GM12878 (cell line): ENCODE data around the gene OTOF. TPM values are rescaled to one million over a fixed set of nuclear protein-coding genes. Genes with fewer than 3 reads are reported as not detected.

Experiments
- BHLHE40 ChIP-seq, 2 experiments: fragments of 450-650 bp in 1 of 2; IDR thresholded peaks; 2 replicates each; pipeline ENCODE4 v1.6.1; 2011 to 2017; ENCODE audit warnings: low read depth in 2 of 2, borderline replicate concordance in 1 of 2, improper control_type of control experiment in 1 of 2, low read length in 1 of 2, mild to moderate bottlenecking in 1 of 2
- ETV6 ChIP-seq, 2 experiments: fragments of 450-650 bp in 1 of 2; IDR thresholded peaks in 1 of 2; conservative IDR thresholded peaks in 1 of 2; 2 replicates each; pipeline ENCODE4 v1.6.1; 2014; ENCODE audit warnings: antibody characterized with exemption in 1 of 2, borderline replicate concordance in 1 of 2, low read depth in 1 of 2, mild to moderate bottlenecking in 1 of 2, moderate library complexity in 1 of 2
- HDGF ChIP-seq: fragments of 450-650 bp; IDR thresholded peaks from 2 replicates; pipeline ENCODE4 v1.6.1; 2016; ENCODE audit warnings: antibody characterized with exemption
- IRF3 ChIP-seq: fragments of 450-650 bp; IDR thresholded peaks from 2 replicates; pipeline ENCODE4 v1.6.1; 2014; ENCODE audit warnings: mild to moderate bottlenecking
- JUND ChIP-seq: IDR thresholded peaks from 2 replicates; pipeline ENCODE4 v1.6.1; 2012; ENCODE audit warnings: low read depth, mild to moderate bottlenecking, low read length, improper control_type of control experiment, moderate library complexity
- SIN3A ChIP-seq: IDR thresholded peaks from 2 replicates; pipeline ENCODE4 v1.6.1; 2012; ENCODE audit warnings: low read depth, low read length, improper control_type of control experiment
- SUPT20H ChIP-seq: IDR thresholded peaks from 2 replicates; pipeline ENCODE4 v1.6.1; 2011; ENCODE audit warnings: low read depth, mild to moderate bottlenecking, low read length, moderate library complexity, borderline replicate concordance; ENCODE audit not compliant: control insufficient read depth
- USF1 ChIP-seq: IDR thresholded peaks from 2 replicates; pipeline ENCODE4 v1.6.1; 2011; ENCODE audit warnings: borderline replicate concordance, low read depth, mild to moderate bottlenecking, moderate library complexity, mixed read lengths, low read length; ENCODE audit not compliant: insufficient read depth; ENCODE audit errors: extremely low read length
- ZZZ3 ChIP-seq: IDR thresholded peaks from 2 replicates; pipeline ENCODE4 v1.6.1; 2011; ENCODE audit warnings: low read depth; ENCODE audit not compliant: control insufficient read depth, insufficient read length
- polyA plus RNA-seq, 11 experiments: library from polyadenylated mRNA; depleted of rRNA in 4 of 11; unstranded in 6 of 11; stranded (reverse) in 5 of 11; fragments of >200 nt; fragmentation: Nextera tagmentation in 4 of 11; fragmentation: Illumina TruSeq in 1 of 11; extraction: Ambion mirVana in 4 of 11; extraction: Trizol in 1 of 11; gene quantifications; 1 replicate in 1 of 11; 2 replicates in 10 of 11; pipeline versions ENCODE4 v1.2.1 to v1.2.3, GENCODE V29; 2011 to 2016; ENCODE audit warnings: inconsistent platforms in 2 of 11, missing spikeins in 2 of 11, low read depth in 1 of 11
- total RNA-seq, 4 experiments: library from RNA; depleted of rRNA in 3 of 4; stranded (reverse); fragments of >200 nt in 3 of 4; fragmentation: Illumina TruSeq in 1 of 4; extraction: Trizol in 1 of 4; gene quantifications; 2 replicates each; pipeline versions ENCODE4 v1.2.1 to v1.2.3, GENCODE V29; 2013 to 2021
- TF ChIP-seq, protein P1 (sequence below): fragments of 150-350 bp; IDR thresholded peaks from 2 replicates; pipeline ENCODE4 v1.6.1; 2016; ENCODE audit warnings: low read depth, low read length

The OTOF gene
- total and polyA plus RNA-seq, 10 of the 15 experiments (the other 5 are each of a cell fraction or from before 2014, with no cell fraction given), result under 0.01 to 0.31 (median 0.07) TPM; not detected in 6

DNA sequence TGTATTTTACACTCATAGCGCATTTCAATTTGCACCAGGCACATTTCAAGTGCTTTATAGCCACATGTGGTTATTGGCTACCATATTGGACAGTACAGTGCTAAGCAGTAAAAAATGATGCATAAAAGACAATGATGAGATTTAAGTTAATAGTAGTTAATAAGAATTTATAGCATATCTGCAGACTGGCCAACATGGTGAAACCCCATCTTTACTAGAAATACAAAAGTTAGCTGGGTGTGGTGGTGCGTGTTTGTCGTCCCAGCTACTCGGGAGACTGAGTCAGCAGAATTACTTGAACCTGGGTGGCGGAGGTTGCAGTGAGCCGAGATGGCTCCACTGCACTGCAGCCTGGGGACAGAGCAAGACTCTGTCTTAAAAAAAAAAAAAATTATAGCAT, 66.5 kb downstream of the OTOF start (continued):
- TF ChIP-seq USF1 (no peak), SIN3A (no peak), SUPT20H (no peak), IRF3 (no peak), ZZZ3 (no peak), ETV6 (conservative IDR thresholded peaks at IDR 0.05 in 1 of 2, IDR thresholded peaks at IDR 0.05 in 1 of 2; ENCODE audit: borderline replicate concordance in 1 of 2, low read depth in 1 of 2) (no peak), JUND (no peak), BHLHE40 (IDR thresholded peaks at IDR 0.05; ENCODE audit: borderline replicate concordance in 1 of 2, low read depth in 2 of 2, low read length in 1 of 2) (no peak), HDGF (no peak)
- TF ChIP-seq, protein P1, sequence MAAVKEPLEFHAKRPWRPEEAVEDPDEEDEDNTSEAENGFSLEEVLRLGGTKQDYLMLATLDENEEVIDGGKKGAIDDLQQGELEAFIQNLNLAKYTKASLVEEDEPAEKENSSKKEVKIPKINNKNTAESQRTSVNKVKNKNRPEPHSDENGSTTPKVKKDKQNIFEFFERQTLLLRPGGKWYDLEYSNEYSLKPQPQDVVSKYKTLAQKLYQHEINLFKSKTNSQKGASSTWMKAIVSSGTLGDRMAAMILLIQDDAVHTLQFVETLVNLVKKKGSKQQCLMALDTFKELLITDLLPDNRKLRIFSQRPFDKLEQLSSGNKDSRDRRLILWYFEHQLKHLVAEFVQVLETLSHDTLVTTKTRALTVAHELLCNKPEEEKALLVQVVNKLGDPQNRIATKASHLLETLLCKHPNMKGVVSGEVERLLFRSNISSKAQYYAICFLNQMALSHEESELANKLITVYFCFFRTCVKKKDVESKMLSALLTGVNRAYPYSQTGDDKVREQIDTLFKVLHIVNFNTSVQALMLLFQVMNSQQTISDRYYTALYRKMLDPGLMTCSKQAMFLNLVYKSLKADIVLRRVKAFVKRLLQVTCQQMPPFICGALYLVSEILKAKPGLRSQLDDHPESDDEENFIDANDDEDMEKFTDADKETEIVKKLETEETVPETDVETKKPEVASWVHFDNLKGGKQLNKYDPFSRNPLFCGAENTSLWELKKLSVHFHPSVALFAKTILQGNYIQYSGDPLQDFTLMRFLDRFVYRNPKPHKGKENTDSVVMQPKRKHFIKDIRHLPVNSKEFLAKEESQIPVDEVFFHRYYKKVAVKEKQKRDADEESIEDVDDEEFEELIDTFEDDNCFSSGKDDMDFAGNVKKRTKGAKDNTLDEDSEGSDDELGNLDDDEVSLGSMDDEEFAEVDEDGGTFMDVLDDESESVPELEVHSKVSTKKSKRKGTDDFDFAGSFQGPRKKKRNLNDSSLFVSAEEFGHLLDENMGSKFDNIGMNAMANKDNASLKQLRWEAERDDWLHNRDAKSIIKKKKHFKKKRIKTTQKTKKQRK, result no peak
- TF ChIP-seq, all 136 proteins: peak for 0
